Bronchial epithelial cell (primary cell): ENCODE measurements around the gene NKX6-1. TPM values are rescaled to one million over a fixed set of nuclear protein-coding genes. Genes with fewer than 3 reads are reported as not detected.
A peak's percentile ranks its signal among the peaks of the same experiment; 100 is the strongest.

ENCODE experiments used
- DNase-seq: peaks from one replicate; pipeline ENCODE4 v3.0.0-alpha.2; 2010; ENCODE audit warnings: low read depth
- FAIRE-seq: peaks from 2 replicates; lab custom pipeline; 2011; peaks lifted over from hg19 to GRCh38; lab: Jason Lieb, UNC
- H3K27me3 ChIP-seq: 2 replicates; pipeline ENCODE4 v1.5.1; 2011; ENCODE audit warnings: low read length; ENCODE audit not compliant: control insufficient read depth, insufficient read depth
- H3K36me3 ChIP-seq: 2 replicates; pipeline ENCODE4 v1.5.1; 2011; ENCODE audit warnings: low read length; ENCODE audit not compliant: control insufficient read depth, insufficient read depth
- H3K4me3 ChIP-seq: 2 replicates; pipeline ENCODE4 v1.5.1; 2011; ENCODE audit warnings: mild to moderate bottlenecking, low read depth, low read length, control low read depth
- CTCF ChIP-seq: IDR thresholded peaks from 2 replicates; pipeline ENCODE4 v1.5.1; 2011; ENCODE audit warnings: mild to moderate bottlenecking, moderate library complexity, low read length, control low read depth, inconsistent platforms; ENCODE audit not compliant: insufficient read depth, severe bottlenecking
- total RNA-seq: library from RNA; depleted of rRNA; stranded (reverse); fragments of >200 nt; gene quantifications from 2 replicates; pipeline ENCODE4 v1.2.1, GENCODE V29; 2014

Gene NKX6-1
- total RNA-seq, 1 donor from 2014 or later, result not detected

GRCh38 chr4:84530871-84531270, 31.8 kb upstream of the NKX6-1 start:
- H3K36me3 ChIP-seq, result no peaks in the 10 kb centered on the region
- no peaks in the 10 kb centered on the region for H3K27me3 ChIP-seq
- peak; percentile 49 for DNase-seq
- no peak for FAIRE-seq
- no peak for TF ChIP-seq CTCF
- no peak overlapping the region for H3K4me3 ChIP-seq

- no peaks in the 10 kb centered on the region for H3K27me3 ChIP-seq
- FAIRE-seq (no peak), DNase-seq (no peak)
- H3K4me3 ChIP-seq, result no peak overlapping the region
- TF ChIP-seq CTCF, result no peak
- no peaks in the 10 kb centered on the region for H3K36me3 ChIP-seq
Observed at GRCh38 chr4:84530454-84530853, 31.4 kb upstream of the NKX6-1 start.

DNA sequence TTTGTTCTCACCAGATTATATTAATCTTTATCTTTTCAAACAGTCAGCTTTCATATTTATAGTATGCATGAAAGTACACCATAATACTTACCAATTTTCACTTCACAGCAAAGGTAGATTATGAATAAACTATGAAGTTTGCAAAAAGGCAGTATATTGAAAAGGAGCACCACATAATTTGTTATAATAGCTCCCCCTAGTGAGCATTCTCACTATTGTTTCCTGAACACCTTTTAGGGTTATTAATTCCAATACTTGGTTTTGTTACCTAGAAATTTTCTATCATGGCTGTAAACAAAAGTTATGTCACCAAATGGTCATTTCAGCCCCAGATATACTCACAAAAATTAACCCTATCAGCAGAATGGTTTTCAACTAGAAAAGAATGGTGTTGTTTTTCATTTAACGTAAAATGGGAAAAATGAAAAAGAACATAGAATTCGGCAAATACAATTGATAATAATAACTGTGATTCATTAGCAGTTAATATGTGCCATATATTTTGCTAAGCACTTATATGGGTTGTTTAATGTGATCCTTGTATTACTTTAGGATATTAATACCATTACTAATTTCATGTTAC, 30.2 kb upstream of the NKX6-1 start:
- H3K36me3 ChIP-seq, result no peaks in the 10 kb centered on the region
- TF ChIP-seq CTCF, result peak; percentile 50
- FAIRE-seq, result no peak
- H3K27me3 ChIP-seq, result no peaks in the 10 kb centered on the region
- peak; percentile 38 for DNase-seq
- no peak overlapping the region for H3K4me3 ChIP-seq

GRCh38 chr4:84527391-84527790, 28.3 kb upstream of the NKX6-1 start:
- Histone ChIP-seq H3K36me3 (no peaks in the 10 kb centered on the region), H3K27me3 (no peaks in the 10 kb centered on the region), H3K4me3 (no peak overlapping the region)
- DNase-seq (no peak), FAIRE-seq (no peak)
- TF ChIP-seq CTCF, result no peak

DNA sequence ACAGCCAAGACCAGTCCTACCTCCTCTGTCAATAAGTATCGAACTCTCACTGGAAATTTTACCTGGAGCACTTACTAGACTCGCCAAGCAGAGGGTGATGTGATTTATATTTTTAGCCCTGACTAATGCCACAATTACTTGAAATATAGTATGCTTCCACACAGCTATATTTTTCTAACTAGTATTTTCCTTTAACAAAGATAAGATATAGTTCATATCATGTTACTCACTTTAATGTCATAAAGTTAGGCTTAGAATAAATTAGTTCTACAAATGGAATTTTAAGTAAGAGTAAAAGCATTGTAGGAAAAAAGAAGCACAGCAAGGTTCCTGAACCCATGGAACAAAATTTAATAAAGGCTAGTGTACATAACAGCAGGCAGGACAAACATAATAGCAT, 16.0 kb upstream of the NKX6-1 start:
- TF ChIP-seq CTCF, result no peak
- Histone ChIP-seq H3K4me3 (no peak overlapping the region), H3K36me3 (no peaks in the 10 kb centered on the region), H3K27me3 (peaks cover 5% of the 10 kb centered on the region)
- FAIRE-seq, result no peak
- DNase-seq, result no peak

GRCh38 chr4:84512277-84512676, 13.2 kb upstream of the NKX6-1 start:
- DNase-seq (no peak), FAIRE-seq (no peak)
- Histone ChIP-seq H3K36me3 (no peaks in the 10 kb centered on the region), H3K27me3 (peaks cover 3% of the 10 kb centered on the region), H3K4me3 (no peak overlapping the region)
- TF ChIP-seq CTCF, result no peak
